HCEC 1CT (cell line): Measurements from ENCODE around the gene GAB2.
"Not testable (repeated sequence)": the region's sequence is repeated elsewhere in the genome, so short reads cannot be mapped to it uniquely, and the experiment has no call there.

Source experiments
- DNase-seq: peaks from one replicate; pipeline ENCODE4 v3.0.0-alpha.2; 2017

Gene GAB2

DNA sequence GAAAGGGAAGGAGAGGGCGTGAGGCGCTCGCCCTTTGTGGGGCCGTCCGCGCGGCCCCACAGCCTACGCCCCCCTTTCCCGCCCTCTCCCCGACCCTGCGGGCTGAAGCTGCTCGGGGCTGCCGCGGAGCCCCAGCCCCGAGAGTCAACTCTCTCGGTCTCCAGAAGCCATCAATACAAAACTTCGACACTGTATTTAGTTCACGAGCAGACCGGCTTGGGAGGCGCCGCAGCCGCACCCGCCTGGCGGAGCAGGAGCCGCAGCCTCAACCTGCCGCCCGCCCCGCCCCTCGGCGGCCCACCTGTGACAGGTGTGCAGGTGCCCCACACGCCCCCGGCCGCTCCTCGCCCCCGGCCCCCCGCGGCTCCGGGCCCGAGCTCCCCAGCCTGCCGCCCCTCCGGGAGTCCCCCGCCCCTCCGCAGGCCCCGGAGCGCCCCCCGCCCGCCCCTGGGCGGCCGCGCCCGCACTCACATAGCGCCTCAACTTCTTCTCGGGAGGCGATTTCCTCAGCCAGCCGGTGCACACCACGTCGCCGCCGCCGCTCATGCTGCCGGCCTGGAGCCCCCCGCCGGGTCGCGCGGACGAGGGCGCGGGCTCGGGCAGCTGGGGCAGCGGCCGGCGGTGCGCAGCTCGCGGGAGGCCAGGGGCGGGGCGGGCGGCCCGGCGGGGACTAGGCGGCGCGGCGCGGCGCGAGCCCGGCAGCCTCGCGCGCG lies at the start of gene GAB2:
Gene GAB2 (minus strand): TSS at position 646 of the 713 bp plus-strand sequence. CDS start 100 bp downstream, at position 546.
- no peak for DNase-seq

DNA sequence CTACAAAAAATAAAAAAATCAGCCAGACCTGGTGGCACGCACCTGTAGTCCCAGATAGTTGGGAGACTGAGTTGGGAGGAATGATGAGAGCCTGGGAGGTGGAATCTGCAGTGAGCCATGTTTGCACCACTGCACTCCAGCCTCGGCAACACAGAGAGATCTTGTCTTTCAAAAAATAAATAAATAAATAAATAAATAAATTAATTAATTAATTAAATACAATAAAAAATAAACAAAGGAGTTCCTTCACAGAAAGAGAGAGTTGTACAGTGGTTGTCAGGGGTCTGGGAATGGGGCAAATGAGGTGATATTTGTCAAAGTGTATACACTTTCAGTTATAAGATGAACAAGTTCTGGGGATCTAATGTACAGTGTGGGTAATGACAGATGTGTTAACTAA lies 49.8 kb upstream of the GAB2 start:
- no peak for DNase-seq

DNA sequence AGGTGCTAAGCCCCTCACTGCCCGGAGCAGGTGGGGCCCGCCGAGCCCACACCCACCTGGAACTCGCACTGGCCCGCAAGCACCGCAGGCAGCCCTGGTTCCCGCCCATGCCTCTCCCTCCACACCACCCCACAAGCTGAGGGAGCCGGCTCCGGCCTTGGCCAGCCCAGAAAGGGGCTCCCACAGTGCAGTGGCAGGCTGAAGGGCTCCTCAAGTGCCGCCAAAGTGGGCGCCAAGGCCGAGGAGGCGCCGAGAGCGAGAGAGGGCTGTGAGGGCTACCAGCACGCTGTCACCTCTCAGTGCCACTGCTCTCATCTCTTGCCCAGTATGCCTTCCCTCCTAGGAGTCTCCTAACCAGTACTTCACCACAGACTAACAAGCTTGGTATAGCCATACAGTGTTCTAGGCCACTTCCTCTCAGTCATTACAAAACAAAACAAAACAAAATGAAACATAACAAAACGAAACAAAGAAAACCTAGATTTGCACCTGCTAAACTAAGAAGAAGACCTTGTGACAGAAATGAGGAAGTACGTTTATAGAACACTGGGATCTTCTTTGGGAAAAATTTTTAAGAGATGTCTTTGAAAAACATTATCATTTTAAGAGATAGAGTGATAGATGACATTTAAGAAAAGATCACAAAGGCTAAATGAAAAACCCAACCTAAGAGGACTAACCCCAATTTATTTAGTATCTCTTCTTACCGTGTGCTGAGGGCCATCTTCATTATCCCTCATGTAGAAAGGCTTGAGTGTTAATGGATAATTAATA lies 47.7 kb upstream of the GAB2 start:
- DNase-seq, result no peak

DNA sequence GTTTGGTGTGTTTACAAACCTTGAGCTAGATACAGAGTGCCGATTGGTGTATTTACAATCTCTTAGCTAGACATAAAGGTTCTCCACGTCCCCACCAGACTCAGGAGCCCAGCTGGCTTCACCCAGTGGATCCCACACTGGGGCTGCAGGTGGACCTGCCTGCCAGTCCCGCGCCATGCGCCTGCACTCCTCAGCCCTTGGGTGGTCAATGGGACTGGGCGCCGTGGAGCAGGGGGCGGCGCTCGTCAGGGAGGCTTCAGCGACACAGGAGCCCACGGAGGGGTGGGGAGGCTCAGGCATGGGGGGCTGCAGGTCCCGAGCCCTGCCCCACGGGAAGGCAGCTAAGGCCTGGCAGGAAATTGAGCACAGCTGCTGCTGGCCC lies 47.2 kb upstream of the GAB2 start:
- DNase-seq, result not testable (repeated sequence)

DNA sequence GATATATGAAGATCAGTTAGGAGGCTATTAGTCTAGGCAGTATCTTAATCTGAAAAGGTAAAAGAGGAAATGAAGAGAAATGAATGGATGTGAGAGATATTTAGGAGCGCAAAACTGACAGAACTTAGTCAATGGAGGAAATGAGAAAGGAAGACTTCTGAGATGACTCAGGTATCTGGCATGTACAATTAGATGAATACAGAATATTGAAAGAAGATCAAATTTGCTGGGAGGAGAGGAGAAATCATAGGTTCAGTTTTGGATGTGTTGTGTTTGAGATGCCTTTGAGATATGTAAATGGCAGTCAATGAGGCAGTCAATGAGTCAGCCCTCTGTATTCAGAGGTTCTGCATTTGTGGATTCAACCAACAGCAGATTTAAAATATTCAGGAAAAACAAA lies 42.9 kb upstream of the GAB2 start:
- DNase-seq, result peak; percentile 17

- no peak for DNase-seq
Observed at GRCh38 chr11:78459738-78460137, 42.1 kb upstream of the GAB2 start.

DNA sequence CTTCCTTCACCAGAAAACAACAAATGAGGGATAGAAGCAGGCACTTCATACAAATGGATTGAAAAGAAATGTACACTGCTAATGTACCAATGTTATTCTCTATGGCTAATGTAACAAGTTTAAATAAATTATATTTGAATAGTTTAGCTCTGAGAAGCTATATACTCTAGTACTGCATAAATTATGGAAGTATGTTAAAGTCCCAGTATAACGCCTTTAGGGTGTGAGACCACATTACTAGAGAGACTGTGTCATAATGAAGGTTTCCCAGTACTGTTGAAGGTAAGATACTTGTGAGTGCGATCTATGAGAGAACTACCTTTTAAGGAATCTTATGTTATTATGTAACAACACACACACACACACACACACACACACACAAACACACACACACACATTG lies 39.8 kb upstream of the GAB2 start:
- no peak for DNase-seq

DNA sequence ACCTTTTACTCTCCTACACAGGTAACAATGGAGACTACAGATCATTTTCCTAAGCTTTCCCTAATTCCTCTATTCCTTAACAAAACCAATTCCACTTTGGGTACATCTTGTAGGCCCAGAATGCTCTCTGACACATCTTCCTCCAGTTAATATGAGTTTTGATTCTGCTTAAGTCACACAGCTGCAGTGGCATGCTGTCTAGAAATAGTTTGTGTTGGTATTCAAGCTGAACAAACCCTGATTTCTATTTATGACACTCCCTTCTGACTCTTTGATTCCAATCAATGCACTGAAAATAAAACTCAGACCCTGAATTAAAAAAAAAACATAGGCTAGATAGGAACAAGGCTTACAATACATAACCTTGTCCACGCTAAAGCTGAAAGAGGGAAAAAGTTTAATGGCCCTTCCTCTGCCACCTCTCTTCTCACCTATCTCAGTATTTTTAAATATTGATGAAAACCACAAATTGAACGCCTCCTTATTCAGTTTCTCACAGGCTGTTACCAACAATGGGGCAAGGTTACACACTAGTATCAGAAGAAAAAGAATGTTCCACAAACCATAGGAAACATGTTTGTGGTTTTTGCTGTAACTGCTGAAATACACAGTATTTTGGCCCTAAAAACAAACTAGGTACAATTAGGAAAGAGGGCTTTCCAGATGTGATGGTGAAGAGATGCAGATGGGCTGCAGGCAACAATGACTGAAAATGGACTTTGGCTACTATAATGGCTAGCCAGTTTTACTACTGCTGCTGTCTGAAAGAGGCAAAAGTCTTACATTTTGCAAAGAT lies 35.7 kb upstream of the GAB2 start:
- no peak for DNase-seq

GRCh38 chr11:78451371-78452150 lies 33.9 kb upstream of the GAB2 start:
- DNase-seq, result no peak

GRCh38 chr11:78450866-78451265 lies 33.2 kb upstream of the GAB2 start:
- no peak for DNase-seq

- DNase-seq, result peak; percentile 57
Observed at GRCh38 chr11:78449866-78450265, 32.2 kb upstream of the GAB2 start.

GRCh38 chr11:78446210-78446609 lies 28.6 kb upstream of the GAB2 start:
- no peak for DNase-seq

DNA sequence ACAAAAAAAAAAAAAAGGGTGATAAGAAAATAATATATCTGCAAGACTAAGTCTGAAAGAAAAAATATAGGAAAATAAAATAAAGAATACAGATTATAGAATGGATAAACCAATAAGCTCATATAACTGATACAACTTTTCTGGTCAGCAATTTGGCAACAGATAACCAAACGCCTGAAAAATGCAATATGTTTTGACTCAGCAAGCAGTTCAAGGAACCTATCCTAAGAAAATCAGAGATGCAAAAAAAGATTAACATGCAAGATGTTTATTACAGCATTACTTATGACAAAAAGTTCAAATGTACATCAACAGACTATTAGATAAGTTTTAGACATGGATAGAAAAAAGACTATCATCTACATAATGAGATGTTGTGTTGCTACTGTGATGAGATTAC lies 27.1 kb upstream of the GAB2 start:
- DNase-seq, result no peak

- no peak for DNase-seq
Observed at GRCh38 chr11:78441956-78442355, 24.3 kb upstream of the GAB2 start.

- DNase-seq, result no peak
Observed at GRCh38 chr11:78438298-78438975, 20.8 kb upstream of the GAB2 start.

- no peak for DNase-seq
Observed at GRCh38 chr11:78432956-78433355, 15.3 kb upstream of the GAB2 start.

- peak; percentile 18 for DNase-seq
Observed at GRCh38 chr11:78432058-78432515, 14.5 kb upstream of the GAB2 start.

DNA sequence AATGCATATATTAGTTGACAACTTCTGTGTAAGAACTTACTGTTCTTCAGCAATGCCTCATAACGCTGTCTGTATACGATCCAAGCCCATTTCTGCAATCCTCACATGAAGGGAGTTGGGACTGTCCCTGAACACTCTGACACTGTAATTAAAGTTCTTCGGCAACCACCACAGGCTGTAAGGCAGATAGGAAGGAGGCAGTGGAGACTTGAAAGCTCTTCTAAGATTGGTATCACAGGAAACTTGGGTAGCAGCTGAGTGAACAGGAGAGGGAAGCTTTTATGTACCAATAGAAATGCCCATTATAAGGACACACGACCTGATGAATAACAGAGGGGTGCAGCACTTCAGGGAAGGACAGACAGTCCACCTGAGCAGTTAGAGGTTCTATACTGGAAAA lies 12.0 kb upstream of the GAB2 start:
- no peak for DNase-seq

DNA sequence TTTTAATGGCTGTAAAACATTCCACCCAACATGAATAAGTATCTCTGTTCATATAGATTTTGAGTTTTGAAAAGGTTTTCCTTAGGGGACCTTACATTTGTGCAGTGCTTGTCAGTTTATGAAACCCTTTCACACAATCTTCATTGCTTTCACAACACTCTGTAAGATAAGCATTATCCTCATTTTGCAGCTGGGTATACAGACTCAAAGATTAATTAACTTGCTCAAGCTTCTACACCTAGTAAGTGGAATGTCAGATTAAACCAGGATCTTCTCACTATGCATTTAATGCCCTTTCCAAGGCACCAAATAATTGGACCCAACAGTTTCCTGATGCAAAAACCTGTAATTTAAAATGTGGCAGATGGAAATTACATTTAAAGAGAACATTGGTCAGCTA lies 11.6 kb upstream of the GAB2 start:
- DNase-seq, result no peak

DNA sequence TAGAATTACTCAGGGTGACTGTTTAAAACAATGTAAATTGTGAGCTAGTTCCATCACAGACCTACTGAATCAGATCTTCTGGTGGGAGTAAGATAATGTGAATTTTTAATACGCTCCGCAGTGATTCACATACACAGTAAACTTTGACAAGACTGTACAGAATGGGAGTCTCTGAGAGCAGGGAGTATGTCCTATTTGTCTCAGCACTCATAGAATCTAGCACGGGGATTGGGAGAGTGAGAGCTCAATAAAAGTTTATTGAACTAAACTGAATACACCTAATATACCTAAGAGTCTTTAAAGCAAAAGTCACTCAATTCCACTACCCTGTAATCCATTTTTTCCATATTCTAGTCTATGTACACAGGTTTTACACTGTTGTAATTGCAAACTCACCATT lies 11.2 kb upstream of the GAB2 start:
- no peak for DNase-seq

- no peak for DNase-seq
Observed at GRCh38 chr11:78428266-78428636, 10.6 kb upstream of the GAB2 start.

DNA sequence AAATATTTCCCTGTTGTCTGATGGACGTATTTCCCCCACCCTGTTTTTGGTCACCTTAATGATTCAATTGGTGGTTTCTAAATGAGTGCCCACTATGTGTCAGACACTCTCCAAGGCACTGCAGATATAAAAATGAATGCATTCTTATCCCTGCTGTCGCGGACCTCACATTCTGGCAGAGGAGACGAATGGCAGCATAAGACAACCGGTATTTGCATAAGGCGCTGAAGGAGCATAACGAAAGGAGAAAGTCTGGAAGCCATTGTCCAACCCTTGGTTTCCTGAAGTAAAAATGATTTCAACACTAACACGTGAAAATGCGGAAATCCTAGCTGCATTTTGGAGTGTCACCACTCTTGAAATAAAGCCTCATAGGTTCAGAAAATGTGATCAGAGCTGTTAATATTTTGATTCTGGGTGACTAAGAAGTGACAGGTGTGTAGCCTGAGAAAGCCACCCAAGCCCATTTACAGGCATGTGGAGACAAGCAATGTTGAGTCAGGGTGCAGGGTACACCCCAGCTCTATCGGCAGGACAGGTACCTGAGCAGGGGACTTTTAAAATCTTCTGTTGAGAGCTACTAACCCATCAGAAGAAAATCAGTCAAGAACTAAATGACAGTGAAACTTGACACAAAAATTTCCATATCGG lies 10.1 kb upstream of the GAB2 start:
- DNase-seq, result no peak
